Glomerular visceral epithelial cell (primary cell): ENCODE data around the gene HSBP1.

Source experiments
- DNase-seq: peaks from one replicate; pipeline ENCODE4 v3.0.0-alpha.2; 2016; ENCODE audit errors: extremely low spot score

HSBP1 gene

GRCh38 chr16:83839561-83839960 is 31.8 kb downstream of the HSBP1 start:
- no peak for DNase-seq

- DNase-seq: no peak
Measured at GRCh38 chr16:83840060-83840617, 32.4 kb downstream of the HSBP1 start.

DNA sequence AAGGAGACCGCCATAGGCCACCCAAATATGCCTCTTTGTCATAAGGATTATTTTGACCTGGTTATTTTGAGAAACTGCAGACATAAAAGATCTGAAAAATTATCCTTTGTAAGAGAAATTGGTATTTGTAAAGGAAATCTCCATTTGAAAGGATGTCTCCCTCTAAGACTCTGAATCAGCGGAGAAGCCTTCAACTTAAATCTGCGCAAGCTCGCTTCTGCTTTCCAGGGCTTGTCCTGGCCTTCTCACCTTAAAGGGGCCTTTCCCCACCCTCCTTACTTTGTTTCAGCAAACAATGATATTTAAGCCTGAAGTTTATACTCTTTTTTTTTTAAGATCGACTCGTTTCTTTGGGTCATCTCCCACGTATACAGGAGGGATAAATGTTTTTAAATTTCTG is 34.5 kb downstream of the HSBP1 start:
- no peak for DNase-seq

- no peak for DNase-seq
Measured at GRCh38 chr16:83842756-83843507, 35.2 kb downstream of the HSBP1 start.

DNA sequence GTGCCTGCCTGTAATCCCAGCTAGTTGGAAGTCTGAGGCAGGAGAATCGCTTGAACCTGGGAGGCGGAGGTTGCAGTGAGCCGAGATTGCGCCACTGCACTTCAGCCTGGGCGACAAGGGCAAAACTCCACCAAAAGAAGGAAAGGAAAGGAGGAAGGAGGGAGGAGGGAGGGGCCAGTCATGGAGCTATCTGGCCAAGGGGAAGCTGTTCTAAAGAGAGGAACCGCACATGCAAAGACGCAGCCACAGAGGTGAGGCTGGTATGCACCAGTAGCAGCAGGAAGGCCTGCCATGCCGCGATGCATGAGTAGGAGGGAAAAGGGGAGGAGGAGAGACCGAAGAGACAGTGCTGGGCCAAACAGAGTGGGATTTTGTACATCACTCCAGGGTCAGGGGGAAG is 35.9 kb downstream of the HSBP1 start:
- DNase-seq: no peak

DNA sequence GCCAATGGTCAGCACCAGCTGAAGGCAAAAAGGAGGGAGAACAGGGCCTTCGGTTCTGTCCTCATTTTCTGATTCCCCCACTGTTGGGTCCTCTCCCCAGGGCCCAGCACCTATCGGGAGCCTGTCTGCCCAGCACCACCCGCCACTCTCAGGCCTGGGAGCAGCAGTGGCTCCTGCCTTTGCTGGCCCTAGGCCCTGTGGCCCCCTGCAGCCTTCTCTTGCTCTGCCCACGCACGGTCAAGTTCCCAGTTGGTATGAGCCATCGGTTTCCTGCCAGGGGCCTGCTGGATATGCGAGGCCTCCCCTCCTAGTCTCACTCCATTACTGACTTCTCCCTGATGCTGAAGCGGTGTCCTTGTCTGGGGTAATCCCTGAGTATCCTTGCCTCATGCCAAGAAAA is 37.5 kb downstream of the HSBP1 start:
- no peak for DNase-seq

DNA sequence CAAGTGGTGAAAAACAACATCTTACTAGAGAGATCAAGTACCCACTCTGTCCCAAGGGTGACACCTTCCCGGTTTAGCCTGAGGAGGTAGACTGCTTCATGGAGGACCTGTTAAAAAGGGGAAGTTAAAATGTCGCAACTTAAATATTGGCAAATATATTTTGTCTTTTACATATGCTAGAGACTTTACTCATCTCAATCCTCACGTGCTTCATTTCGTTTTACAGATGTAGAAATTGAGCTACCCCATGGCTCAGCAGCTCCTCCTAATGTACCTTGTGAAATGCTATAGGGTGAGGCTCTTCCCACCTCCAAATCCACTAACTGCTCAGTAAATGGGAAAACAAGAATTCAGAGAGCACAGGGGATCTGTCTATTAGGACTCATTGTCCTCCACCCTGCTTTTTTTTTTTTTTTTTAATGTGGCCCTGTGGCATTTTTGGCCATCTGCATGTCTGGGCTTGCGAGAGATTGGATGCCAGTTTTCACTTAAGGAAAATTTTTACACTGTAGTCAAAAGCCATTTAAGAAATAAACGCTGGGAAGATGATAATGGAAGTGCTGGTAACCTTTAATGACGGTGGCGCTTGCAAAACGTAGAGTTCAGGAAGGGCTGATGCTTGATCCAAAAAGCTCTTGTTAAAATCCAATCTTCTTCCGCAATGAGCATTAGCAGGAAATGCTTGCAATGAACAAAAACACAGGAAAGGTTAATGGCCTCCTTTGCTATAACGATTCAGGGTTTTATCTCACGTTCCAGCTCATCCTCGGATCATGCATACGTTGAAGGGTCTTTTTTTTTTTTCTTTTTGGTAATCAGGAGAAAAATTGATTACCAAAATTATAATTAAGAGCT is 39.8 kb downstream of the HSBP1 start:
- DNase-seq: no peak

DNA sequence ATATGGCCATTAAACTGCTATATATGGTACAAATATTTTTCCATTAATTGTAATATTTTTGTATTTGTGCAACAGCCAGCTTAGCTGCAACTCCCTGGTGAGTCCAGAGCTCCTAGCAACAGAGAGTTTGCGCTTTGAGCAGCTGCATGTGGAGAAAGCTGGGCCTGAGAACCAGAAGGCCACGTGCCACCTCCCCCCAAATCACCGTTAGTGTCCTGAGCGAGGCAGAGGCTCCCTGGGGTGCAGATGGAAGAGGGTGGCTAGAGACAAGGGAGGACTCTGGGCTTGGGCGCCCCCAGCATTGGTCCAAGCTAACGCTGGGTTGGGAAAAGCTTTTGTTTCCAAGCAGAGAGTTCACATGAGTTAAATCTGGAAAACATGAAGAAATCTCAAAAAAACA is 41.6 kb downstream of the HSBP1 start:
- no peak for DNase-seq

DNA sequence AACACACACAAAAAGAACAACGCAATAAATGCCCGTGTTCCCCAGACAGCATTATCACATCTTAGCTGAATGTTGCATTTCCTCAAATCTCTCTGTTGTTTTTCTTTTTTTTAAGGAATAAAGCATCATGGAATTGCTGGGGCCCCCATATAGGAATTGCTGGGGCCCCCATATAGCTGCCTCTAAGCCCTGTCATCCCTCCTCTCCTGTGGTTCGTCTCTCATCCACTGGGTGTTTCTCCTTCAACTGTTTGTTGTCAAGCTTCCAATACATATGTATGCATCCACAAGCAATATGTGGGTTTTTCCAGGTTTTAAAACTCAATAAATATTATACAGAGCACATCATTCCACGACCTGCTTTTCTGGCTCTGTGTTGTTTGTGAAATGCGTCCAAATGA is 43.2 kb downstream of the HSBP1 start:
- DNase-seq: no peak

DNA sequence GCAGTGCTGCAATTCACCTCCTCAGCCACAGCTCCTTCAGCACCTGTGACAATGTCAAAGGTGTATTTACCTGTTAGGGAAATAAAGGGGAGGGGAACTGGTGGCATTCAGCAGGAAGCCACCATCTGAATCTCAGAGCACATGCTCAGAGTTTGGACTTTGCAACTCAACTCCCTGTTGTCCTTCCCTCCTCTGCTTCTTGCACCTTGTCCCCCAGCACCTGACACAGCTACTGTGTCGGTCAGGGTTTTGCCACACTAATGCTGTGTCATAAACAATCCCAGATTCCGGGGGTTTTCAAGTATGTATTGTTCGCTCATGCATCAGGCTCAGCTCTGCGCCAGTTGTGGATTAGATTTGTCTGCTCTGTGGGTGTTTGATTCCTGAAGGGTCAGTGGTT is 43.7 kb downstream of the HSBP1 start:
- no peak for DNase-seq

DNA sequence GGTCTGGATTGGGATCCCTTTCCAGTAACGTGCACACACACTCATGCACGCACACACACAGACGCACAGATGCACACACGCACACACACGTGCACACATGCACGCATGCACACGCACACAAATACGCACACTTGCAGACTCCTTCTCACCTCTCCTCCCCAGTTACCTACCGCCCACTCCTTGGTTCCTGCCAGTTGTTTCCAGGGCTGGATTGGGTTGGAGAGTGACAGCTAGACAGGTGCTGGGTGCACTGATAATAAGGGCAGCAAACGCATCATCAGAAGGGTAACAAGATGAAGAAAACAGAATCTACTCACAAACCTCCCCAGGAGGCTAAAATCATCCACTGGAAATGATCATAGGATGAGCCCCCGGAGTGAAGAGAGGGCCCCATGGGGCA is 45.0 kb downstream of the HSBP1 start:
- DNase-seq: no peak

DNA sequence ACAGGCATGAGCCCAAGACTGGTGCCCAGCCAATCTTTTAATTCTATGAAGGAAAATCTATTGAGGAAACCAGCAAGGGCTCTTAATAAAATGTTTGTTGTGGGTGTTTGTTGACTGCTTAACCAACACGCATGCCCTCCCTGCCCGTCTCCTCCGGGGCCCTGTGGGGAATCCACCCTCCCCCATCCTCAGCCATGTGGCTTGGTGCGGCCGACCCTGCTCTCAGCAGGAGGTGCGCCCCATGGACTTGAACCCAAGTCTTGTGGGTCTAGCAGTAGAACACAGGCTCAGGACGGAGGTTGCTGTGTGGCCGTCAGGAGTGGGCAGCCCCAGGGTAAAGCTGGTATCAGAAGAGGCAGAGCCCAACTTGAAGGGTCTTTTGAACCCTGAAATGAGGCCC is 46.1 kb downstream of the HSBP1 start:
- no peak for DNase-seq

GRCh38 chr16:83854420-83854819 is 46.6 kb downstream of the HSBP1 start:
- no peak for DNase-seq

DNA sequence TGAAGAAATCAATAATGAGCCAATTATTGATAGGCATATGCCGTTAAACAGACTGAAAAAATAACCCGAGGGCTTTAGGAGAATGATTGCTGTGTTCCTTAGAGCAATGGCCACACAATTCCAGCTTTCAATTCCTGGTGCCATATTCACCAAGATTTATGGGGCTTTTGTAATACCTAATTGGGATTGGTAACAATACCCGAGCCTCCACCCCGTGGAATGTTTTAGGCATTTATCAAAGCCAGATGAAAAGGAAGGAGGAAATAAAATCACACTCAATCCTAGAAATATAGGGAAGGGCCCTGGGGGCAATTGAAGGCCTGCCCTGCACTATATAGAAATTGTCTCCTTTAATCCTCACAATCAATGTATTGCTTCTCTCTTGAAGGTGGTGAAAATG is 49.0 kb downstream of the HSBP1 start:
- no peak for DNase-seq

GRCh38 chr16:83859265-83859664 is 51.5 kb downstream of the HSBP1 start:
- no peak for DNase-seq

DNA sequence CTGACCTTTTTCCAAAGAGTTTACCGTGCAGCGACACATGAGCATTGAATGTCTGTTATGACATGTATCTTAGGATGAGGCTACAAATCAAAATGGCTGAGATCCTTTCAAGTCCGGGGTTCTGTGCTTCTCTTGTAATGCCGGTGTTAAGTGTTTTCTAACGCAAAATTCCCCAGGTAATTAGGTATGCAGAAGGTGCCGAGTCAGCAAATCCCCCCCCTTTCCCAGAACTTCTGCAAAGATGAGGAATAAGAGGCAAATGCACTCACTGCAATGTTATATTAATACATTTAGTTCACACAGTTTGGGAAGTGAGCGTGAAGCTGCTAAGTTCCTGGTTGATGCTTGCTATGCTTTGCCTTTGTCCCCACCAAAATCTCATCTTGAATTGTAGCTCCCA is 54.9 kb downstream of the HSBP1 start:
- no peak for DNase-seq

DNA sequence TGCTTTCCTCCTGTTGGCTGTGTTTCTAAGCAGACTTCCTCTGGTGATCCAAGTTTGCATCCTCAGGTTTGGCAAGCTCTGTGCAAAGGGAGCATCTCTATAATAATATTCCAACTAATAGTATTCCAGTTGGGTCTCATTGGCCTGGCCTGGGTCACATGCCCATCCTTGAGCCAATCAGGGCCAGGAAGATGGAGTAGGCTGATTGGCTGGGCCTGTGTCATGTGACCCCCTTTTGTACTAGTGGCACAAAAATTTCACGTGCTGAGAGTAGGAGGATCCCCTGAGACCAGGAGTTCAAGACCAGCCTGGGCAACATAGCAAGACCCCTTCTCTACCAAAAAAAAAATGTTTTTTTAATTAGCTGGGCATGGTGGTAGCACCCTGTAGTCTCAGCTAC is 55.9 kb downstream of the HSBP1 start:
- no peak for DNase-seq
